ENCODE results near the gene XDH.

XDH gene

GRCh38 chr2:31402388-31402787 is 12.2 kb downstream of the XDH start:
- Histone ChIP-seq H3K9ac (ENCODE audit: low read length) (no peak overlapping the region), H3K27ac (ENCODE audit: low read depth, low read length, poor library complexity, severe bottlenecking) (no peak overlapping the region), H3K4me3 (ENCODE audit: low read depth, low read length, poor library complexity, severe bottlenecking) (no peak overlapping the region), H3K9me2 (ENCODE audit: low read depth, low read length) (no peaks in the 10 kb centered on the region), H3K27me3 (ENCODE audit: insufficient read depth, low read length) (no peaks in the 10 kb centered on the region), H3F3A (ENCODE audit: insufficient read depth, low read length) (no peaks in the 10 kb centered on the region), H3K4me2 (ENCODE audit: low read length) (no peak overlapping the region), H3K79me2 (ENCODE audit: insufficient read depth, low read length) (no peaks in the 10 kb centered on the region), H3K4me1 (ENCODE audit: insufficient read depth, low read length, severe bottlenecking) (no peaks in the 10 kb centered on the region), H3K9me3 (ENCODE audit: low read length) (no peaks in the 10 kb centered on the region), H4K20me1 (ENCODE audit: insufficient read depth, low read length) (no peaks in the 10 kb centered on the region), H2AFZ (ENCODE audit: low read length) (no peak overlapping the region), H3K36me3 (ENCODE audit: insufficient read depth, low read length) (no peaks in the 10 kb centered on the region)
- TF ChIP-seq EZH2 (IDR thresholded peaks at IDR 0.05; ENCODE audit: borderline replicate concordance, low read length): no peak
- TF ChIP-seq CTCF (IDR thresholded peaks at IDR 0.05; ENCODE audit: low read length): no peak

GRCh38 chr2:31401580-31401979 is 13.0 kb downstream of the XDH start:
- Histone ChIP-seq H4K20me1 (ENCODE audit: insufficient read depth, low read length) (no peaks in the 10 kb centered on the region), H3K27ac (ENCODE audit: low read depth, low read length, poor library complexity, severe bottlenecking) (no peak overlapping the region), H2AFZ (ENCODE audit: low read length) (no peak overlapping the region), H3F3A (ENCODE audit: insufficient read depth, low read length) (no peaks in the 10 kb centered on the region), H3K4me1 (ENCODE audit: insufficient read depth, low read length, severe bottlenecking) (no peaks in the 10 kb centered on the region), H3K9me3 (ENCODE audit: low read length) (no peaks in the 10 kb centered on the region), H3K36me3 (ENCODE audit: insufficient read depth, low read length) (no peaks in the 10 kb centered on the region), H3K9ac (ENCODE audit: low read length) (no peak overlapping the region), H3K9me2 (ENCODE audit: low read depth, low read length) (no peaks in the 10 kb centered on the region), H3K4me3 (ENCODE audit: low read depth, low read length, poor library complexity, severe bottlenecking) (no peak overlapping the region), H3K27me3 (ENCODE audit: insufficient read depth, low read length) (no peaks in the 10 kb centered on the region), H3K4me2 (ENCODE audit: low read length) (no peak overlapping the region), H3K79me2 (ENCODE audit: insufficient read depth, low read length) (no peaks in the 10 kb centered on the region)
- no peak for TF ChIP-seq EZH2 (IDR thresholded peaks at IDR 0.05; ENCODE audit: borderline replicate concordance, low read length)
- no peak for TF ChIP-seq CTCF (IDR thresholded peaks at IDR 0.05; ENCODE audit: low read length)

- TF ChIP-seq EZH2 (IDR thresholded peaks at IDR 0.05; ENCODE audit: borderline replicate concordance, low read length) (no peak), CTCF (IDR thresholded peaks at IDR 0.05; ENCODE audit: low read length) (no peak)
- no peaks in the 10 kb centered on the region for H4K20me1 ChIP-seq (ENCODE audit: insufficient read depth, low read length)
- H3K9ac ChIP-seq (ENCODE audit: low read length): no peak overlapping the region
- H3K9me3 ChIP-seq (ENCODE audit: low read length): no peaks in the 10 kb centered on the region
- no peaks in the 10 kb centered on the region for H3K9me2 ChIP-seq (ENCODE audit: low read depth, low read length)
- H3K79me2 ChIP-seq (ENCODE audit: insufficient read depth, low read length): no peaks in the 10 kb centered on the region
- H3K27ac ChIP-seq (ENCODE audit: low read depth, low read length, poor library complexity, severe bottlenecking): no peak overlapping the region
- no peak overlapping the region for H2AFZ ChIP-seq (ENCODE audit: low read length)
- H3K27me3 ChIP-seq (ENCODE audit: insufficient read depth, low read length): no peaks in the 10 kb centered on the region
- no peak overlapping the region for H3K4me3 ChIP-seq (ENCODE audit: low read depth, low read length, poor library complexity, severe bottlenecking)
- no peaks in the 10 kb centered on the region for H3F3A ChIP-seq (ENCODE audit: insufficient read depth, low read length)
- H3K36me3 ChIP-seq (ENCODE audit: insufficient read depth, low read length): no peaks in the 10 kb centered on the region
- H3K4me2 ChIP-seq (ENCODE audit: low read length): no peak overlapping the region
- H3K4me1 ChIP-seq (ENCODE audit: insufficient read depth, low read length, severe bottlenecking): no peaks in the 10 kb centered on the region
These were observed 15.7 kb downstream of the XDH start for GRCh38 chr2:31398881-31399280.
